Germinal center (tissue), 1 donor: ENCODE data around the gene GMDS.

Source experiments
- DNase-seq: peaks from one replicate; pipeline ENCODE4 v3.0.0; 2012; ENCODE audit warnings: mixed read lengths, low spot score

Gene GMDS

DNA sequence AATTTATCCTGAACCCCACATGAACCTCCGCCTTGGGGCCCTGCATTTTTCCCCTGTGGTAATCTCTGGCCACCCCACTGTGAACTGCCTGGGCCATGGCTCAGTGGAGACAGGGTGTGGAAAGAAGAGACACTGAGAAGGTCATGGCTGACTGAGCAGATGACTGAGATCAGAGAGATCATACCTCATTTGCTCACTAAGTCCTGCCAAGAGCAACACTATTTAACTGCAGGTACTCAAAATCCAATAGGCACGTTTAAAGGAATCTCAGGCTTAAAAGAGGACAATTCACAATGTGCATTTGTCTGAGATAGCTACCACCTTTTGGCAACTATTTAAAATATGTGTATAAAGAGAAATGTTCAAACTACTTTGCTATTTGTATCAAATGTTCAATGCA is 305.0 kb downstream of the GMDS start:
- DNase-seq: peak; percentile 23

DNA sequence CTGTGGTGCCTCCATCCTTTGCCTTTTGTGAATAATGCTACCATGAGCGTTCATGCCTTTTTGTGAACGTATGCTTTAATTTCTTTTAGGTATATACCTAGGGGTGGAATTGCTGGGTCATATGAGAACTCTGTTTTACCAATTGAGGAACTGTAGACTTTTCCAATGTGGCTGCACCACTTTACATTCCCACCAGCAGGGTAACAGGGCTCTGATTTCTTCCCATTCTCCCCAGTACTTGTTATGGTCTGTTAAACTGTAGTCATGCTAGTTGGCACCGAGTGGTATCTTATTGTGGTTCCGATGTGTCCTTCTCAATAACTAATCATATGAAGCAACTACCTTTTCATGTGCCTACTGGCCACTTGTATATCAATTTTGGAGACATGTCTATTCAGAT is 312.1 kb downstream of the GMDS start:
- no peak for DNase-seq

DNA sequence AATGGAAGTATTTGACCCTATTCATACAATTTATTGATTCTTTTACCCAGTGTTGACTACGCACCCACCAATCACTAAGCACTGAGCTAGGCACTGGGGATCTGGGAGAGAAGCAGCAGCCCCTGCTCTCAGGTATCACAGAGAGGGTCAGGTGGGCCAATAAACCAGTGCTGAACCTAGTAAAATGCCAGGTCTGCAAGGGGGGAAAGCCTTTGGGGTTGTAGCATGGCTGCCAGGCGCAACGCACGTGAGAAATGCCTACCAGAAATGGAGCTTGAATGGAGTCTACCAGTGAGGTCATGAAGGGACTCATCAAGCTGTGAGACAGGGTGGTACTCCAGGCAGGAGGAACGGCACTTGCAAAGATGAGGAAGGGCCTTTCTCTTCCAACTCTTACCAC is 313.6 kb downstream of the GMDS start:
- DNase-seq: no peak

DNA sequence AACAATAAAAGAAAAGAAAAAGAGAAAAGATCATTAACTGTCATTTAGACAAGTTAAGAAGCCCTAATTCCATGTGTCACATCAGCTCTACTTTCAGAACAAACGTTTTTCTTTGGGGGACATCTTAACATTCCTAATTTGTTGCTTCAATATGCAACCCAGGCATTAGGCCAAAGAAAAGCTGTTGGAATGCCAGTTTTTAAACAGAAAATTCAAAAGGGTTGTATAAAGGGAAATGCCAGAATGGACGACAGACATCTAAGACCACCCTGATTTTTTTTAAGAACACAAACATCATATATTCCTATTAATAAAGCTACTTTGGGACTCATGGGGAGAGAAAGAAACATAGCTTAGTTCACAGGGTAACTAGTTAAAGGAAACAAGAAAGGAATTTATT is 315.0 kb downstream of the GMDS start:
- DNase-seq: no peak

DNA sequence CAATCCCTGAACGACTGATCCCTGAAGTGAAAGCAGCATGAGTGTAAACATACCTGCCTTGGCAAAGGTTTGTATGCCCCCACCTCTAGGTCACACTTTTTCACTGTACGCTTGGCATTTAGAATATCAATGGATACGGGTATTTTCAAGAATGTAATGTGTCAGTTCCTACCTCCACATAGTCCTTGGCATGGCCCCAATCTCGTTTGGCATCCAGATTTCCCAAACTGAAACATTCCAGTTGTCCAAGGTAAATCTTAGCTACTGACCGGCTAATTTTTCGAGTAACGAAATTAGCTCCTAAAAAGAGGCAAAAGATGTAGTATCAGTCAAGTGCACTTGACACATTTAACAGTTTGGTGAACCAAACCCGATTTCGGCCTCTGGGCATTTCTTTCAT is 315.5 kb downstream of the GMDS start:
- no peak for DNase-seq

DNA sequence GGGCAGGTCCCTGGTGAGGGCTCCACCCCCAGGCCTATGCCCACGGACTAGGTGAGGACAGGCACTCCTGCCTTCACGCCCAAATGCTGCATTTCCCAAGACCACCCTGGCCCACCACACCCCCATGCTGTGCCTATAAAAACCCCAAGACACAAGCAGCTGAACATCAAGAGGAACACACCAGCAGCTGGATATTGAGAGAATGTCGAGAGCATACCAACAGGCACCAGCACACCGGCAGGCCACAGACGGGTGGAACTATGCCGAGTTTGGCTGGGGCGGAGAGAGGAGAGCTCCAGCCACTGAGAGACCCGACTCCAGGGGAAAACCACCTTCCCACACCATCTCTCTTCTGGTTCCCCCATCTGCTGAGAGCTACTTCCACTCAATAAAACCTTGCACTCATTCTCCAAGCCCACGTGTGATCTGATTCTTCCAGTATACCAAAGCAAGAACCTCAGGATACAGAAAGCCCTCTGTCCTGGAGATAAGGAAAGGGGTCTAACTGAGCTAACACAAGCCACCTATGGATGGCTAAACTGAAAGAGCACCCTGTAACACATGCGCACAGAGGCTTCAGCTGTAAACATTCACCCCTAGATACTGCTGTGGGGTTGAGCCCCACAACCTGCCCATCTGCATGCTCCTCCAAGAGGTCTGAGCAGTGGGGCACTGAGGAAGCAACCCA is 319.5 kb downstream of the GMDS start:
- no peak for DNase-seq

DNA sequence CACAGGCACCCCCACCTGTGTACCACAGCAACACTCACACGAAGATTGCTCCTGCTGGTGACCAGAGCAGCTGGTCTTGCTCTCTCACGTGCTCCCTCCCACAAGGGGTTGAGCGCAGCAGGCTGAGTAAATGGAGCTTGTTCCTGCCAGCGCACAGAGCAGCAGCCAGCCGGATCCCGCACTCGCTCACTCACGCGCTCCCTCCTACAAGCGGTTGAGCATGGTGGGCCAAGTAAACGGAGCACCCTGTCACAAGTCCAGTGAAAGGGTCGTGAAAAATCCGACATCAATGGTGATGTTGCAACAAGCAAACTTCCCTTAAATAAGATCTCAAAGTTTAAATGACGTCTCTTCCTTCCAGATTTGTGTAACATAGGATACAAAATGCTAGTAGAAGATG is 322.0 kb downstream of the GMDS start:
- no peak for DNase-seq

DNA sequence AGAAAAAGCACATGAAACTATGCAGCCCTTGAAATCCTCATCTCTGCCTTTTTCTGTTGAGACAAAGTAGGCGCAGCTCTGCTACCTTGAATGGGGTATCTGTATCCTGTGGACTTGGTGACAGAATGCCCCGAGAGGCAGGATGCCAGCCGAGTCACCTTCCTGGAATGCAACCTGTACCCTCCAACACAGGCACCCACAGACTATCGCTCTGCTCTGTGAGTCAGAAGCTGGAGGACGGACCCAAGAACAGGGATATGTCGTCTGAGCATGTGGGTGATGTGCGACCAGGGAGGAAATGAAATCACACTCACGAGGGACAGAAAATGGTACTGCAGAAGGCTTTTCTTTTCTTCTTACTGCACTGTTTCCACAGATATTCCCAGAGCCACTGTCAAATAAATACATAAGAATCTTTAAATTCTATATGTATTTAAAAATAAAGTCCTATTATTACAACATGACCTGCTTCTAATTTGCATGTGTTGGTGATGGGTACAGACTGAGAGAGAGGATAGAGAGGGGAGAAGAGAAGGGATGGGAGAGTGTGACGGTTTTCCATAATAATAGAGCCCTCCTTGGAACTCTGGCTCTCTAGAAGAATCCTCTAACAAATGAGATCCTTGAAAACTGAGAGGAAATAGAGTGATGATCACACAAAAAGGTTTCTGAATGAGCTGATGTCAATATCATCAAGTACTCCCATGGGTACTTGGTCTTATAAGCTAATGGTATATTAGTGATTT is 327.6 kb downstream of the GMDS start:
- DNase-seq: no peak

DNA sequence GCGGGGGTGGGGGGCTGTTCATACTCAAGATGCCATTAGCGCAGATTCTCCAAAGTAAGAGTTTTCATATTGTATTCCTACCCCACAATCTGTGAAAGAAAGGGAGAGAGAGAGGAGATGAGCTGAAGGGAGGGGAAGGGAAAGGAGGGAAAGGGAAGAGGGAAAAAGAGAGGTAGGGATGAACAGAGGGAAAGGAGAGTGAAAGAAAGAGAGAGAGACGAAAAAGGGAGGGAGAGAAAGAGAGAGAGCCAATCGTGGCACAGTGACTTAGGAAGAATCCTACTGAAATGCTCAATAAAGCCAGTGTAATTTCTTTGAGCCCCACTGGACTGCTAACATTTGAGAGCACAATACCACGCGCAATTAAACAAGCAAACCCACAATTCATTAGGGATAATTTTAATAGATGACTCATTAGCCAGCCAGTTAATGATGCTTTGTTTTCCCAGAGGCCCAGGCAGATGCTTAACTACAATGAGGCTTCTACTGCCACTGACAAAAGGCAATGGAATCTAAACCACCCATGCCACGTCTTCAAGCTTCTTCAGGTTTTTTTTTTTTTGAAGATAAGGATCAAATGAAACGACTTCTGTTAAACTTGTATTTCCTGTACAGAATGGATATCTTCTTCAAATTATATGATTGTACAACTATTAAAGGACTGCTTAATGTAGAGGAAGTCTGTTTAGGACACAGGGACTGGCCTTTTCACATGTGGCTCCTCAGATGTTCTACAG is 328.9 kb downstream of the GMDS start:
- DNase-seq: no peak

DNA sequence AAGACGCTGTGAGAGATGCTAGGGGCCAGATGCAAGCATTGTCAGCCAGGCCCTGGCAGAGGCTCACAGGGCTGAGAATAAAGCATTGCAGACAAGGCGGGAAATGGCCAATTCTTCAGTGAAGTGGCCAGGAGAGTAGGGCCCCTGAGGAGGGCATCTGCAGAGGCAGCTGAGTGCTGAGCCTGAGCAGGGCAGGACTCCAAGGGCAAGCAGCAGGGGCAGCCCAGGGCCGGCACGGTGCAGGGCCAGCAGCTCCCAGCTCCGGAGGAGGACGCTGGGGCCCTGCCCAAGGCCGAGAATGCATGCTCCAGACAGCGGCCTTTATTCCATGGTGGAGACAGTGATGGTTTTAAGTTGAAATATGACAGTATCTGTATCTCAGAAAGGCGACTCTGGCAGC is 330.2 kb downstream of the GMDS start:
- DNase-seq: no peak

DNA sequence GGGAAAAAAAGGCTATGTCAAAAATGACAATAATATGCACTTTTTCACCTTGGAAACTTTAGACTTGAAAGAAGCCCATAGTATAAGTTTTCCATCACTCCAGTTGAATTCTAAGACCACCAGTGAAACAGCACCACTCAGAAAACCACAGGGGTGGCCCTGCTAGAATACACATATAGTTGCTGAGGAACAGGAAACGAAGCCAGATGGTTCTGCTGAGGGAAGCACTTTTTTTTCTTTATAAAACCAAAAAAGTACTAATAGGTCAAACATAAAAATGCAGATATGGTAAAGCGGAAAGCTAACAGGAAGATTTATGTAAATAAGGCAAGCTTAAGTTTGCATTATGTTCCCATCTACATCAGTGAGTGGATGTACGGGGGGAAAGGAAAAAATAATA is 331.8 kb downstream of the GMDS start:
- DNase-seq: no peak

DNA sequence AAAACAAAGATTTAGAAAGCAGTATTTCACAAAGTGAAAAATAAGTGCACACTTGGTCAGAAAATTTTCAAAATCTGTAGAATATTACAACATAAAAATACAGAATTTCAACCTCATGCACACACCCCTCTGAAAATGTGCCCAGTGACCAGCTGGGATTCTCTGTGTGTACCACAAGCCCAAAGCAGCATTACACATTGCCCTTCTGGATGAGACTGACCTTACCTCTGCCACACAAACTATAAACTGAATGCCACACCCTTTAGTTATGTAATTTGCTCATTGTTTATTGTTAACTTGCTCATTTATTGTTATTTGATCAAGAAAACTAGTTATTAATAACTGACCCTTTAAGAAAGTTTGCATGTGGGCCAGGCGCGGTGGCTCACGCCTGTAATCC is 332.7 kb downstream of the GMDS start:
- DNase-seq: no peak

DNA sequence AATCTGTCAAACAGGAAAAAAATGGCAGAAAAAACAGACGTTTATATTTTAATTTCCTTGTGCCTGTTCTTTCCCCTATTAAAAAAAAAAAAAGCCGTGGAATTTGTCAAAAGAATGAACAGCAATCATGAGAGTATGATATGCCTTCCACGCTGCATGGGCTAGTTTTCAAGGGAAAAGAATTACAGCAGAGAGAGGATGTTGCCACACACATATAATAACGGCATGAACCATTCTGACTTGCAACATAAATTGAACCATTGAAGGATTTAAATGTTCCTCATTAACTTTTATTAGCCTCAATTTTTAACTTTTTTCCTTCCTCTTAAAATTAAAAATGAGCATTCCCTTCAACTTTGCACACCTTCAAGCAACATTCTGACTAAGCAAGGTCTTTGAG is 333.9 kb downstream of the GMDS start:
- DNase-seq: no peak

DNA sequence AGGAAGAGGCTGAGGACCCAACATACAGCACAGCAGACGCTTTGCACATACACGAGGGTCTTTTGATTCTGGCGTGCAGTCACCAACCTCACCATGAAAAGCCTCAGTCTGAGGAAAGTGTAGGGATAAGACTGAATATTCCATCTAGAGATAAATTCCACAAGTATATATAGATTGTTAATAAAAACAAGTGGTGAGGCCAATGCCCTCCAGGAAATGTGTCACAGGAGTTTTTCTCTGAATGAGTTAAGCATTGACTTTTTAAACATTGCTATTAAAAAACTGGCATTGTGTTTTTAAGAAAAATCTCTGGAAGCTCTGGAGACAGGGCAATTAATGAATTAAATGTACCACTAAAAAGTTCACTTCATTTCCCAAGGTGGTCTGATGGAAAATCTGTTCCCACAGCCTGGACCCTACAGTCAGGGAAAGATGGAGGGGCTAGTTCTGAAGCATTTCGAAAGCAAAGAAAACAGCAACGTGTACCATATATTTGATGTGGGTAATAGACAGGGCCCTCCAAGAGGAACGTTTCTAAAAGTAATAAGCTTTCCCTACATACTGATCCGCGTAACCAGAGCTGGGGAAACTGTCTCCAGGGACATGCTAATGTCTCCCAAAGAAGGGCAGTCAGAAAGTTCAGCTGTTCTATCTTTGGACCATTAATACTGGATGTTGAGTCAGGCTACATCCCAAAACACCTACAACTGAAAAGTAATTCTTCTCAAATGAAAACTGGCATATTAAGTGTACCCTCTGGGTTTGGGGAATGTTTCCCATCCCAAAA is 334.6 kb downstream of the GMDS start:
- DNase-seq: no peak

DNA sequence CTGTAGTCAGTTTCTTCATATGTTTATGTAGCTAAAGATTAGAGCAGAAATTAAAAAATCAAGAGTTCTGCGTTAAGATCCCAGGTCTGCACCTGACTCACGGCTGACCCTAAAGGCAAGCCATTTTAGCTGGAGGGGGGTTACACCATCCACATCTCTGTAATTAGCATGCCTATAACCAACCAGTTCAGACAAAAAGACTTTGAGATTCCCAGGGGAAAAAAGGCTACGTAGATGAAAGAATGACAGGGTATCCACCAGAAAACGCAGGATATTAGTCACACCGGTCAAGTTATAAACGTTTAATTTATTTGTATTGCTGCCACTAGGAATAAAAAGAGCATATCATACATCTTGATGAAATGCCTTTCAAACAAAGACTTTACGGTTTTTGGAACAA is 336.6 kb downstream of the GMDS start:
- DNase-seq: no peak

DNA sequence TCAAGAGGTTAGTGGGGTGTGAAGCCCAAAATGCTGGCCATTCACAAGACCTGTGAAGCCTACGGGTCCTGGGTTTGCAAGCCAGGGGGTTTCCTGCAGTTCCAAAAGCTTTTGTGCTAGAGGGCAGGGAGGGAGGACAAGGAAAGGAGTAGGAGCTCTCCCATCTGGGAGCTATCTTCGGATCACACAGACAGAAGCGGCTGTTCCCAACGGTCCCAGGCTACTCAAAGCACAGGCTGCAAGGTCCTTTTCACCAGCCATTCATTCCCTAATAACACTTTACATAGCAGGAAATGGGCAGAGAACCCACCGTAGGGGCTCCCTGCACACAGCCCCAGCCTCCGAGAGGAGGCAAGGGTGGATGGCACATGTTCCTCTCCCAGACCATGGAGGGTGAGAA is 338.8 kb downstream of the GMDS start:
- no peak for DNase-seq

DNA sequence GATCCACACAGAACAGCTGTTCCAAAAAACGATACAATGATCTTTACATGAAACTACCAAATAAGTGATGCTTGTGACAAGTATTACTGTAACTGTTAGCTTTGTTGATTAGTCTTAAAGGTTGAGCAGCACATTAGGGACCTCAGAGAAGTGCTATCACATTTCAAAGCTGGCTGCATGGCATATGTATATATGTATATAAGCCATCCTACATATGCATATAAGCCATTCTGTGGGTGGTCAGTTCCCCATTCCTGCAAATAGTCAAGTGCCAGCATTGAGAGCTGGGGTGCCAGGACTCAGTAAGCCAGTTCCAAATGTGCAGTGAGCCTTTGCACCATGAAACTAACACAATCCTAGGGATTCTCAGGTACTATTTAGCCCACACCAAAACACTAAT is 339.4 kb downstream of the GMDS start:
- DNase-seq: no peak

DNA sequence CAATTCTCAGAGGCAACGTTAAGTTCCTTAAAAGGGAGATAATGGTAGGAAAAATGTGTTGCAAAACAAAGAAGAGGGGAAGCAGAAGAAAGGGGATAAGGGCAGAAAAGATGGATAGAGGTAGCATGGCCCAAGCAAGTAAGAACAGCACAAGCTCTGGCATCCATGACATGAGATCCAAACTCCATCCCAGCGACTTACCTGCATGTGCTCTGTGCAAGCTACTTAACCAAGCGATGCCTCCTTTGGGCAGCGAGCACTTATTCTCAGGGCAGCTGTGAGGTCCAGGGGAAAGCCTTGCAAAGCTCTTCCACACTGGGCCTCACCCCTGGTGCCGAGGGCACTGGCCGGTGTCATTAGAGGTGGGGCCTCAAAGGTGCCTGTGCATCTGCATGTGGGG is 340.5 kb downstream of the GMDS start:
- DNase-seq: no peak

DNA sequence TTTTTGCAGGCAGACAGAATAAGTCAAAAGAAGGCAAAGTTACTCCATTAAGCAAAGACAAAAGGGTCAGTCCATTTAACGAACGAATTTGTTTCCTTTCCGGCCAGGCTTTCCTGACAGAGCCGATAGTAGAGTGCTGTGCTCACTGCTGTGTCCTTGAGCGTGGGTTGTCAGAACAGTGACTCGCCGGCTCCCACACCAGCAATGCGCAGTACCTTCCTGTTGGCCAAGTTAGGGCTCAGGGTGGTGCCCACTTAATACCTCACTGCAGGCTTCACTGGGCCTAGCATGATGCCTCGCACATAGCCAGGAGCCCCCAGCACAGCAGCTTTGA is 341.0 kb downstream of the GMDS start:
- DNase-seq: no peak

DNA sequence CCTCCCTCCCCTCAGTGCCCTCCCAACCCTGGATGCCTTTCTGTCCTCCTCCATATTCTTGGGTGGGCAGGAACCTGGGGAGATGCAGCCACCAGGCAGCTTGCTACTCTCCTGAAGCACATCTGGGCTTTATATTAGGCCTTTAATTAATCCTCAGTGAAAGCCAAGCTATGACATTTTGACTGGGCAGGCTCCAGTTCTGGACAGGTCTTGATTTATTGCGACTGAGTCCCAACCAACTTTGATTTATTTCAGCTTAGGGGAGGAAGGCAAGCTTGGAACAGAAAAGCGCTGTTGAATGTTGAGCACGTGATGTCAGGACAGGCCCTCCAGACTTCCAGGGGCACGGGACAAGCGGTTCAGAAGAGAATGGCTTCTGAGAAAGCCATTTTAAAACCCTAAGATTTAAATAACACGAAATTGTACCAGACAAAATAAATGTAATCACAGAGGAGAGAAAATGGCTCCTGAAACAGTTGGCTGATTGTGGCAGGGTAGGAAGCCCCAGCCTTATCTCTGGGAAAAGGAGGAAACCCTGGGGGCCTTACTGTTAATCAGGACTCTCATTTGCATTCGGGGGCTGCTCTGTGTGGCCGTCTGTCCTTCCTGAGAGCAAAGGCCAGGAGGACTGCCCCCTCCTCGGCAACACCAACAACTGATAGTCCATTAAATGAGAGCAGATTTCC is 341.5 kb downstream of the GMDS start:
- DNase-seq: no peak

DNA sequence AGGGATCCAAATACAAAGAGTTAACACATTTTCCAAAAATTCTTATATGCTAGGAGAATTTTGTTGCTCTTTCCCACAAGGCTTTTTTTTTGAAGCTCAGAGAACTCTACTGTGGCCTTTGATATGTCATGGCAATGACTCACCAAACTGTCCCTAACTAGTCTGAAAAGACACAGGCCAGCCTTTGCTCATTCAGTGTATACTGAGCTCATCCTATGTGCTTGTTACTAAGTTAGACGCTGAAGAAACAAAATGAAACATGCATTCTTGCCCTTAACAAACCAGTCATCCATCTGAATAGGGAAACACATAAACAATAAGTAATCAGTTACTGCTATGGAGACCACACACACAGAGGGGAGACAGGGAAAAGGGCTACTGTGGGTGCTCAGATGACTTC is 343.8 kb downstream of the GMDS start:
- no peak for DNase-seq

DNA sequence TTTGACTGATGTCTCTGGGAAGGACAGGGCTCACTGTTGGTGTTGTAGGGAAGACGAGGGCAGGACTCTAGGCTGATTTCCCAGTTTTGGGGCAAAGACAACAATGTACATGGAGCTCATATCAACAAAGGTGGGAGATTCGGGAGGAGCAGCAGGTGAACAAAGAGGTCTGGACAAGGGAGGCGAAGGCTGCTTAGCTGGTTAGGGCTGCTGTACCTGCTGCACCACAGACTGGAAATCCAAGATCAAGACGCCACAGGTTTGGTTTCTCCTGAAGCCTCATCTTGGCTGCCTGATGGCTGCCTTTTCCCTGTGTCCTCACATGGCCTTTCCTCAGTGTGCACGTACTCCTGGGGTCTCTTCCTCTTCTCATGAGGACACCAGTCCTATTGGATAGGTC is 348.5 kb downstream of the GMDS start:
- DNase-seq: no peak
